ENCODE measurements around the gene WBP1.

WBP1 gene

DNA sequence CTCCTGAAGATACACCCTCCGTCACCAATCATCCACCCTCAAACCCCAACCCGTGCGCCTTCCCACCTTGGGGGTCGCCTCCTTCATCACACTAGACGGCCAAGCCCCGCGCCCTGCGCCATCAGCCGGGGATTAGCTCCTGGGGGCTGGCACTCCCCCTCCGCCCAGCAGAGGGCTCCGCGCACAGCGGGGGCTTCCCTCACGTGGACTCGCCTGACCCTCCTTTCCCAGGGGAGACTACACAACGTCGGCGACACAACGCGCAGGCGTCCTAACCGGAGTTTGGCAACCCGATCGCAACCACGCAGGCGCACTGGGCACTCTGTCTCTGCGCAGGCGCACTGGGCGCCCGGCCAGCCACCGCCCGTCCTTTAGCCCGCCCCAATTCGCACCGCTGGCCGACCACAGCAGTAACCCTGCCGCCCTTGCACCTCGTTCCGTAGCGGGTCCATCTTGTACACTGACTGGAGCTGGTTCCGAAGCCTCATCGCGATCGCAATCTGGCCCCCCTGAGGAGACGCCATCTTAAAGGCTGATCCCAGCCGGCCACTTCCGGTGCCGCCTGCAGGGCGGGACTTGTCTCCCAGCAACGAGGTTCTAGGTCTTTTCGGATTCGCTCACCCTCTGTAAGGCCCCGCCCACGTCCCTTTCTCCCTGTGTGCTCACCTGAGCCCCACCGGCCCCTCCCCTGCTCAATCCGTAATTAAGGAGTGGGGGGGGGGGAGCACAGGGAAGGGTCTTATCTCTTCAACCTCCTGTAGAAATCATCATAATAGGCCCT is 49.1 kb downstream of the WBP1 start, which contains the start of gene PCGF1:
TSS of gene PCGF1 (minus strand) at position 551 of the 781 bp plus-strand sequence. CDS start at position 524, 27 bp downstream.
- peaks cover 43% of the 10 kb centered on the region for H3K27me3 Mint-ChIP-seq (ENCODE audit: low read depth)
- peak within 1 kb of the TSS; percentile 100 for H3K27ac Mint-ChIP-seq
- no peaks in the 10 kb centered on the region for H3K9me3 Mint-ChIP-seq
- H3K4me1 Mint-ChIP-seq (ENCODE audit: low read depth) = peaks cover 50% of the 10 kb centered on the region
- peaks cover 27% of the 10 kb centered on the region for H3K36me3 Mint-ChIP-seq (ENCODE audit: low read depth)
- peak within 1 kb of the TSS; percentile 99 for H3K4me3 Mint-ChIP-seq

DNA sequence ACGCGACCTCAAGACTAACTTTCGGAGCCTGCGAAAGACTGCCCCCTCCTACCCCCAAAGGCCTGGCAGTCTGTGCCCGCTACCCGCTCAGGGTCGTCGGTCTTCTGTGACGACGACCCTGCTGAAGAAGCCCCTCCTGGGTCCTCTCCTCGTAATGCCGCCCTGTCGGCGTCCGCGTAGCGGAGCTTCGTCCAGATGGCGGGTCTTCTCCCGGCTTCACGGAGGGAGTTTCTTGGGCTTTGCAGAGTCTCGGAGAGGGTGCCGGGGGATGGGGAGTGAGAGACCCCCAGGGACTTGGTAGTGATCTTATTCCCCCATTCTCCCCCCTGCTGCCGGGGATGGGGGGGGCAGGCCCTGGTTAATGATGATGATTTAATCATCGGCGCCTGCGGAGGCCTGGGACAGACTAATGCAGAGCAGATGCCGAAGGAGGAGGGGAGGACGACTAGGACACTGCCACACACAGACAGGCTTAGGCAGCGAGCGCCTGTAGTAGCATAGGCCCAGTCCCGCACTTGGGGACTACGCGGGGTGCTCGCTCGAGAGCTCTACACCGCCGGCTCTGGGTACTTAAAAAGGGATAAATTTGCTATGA is 49.8 kb downstream of the WBP1 start:
- Mint-ChIP-seq H3K27me3 (ENCODE audit: low read depth) (peaks cover 43% of the 10 kb centered on the region), H3K27ac (peak overlapping the region; percentile 100), H3K36me3 (ENCODE audit: low read depth) (peaks cover 27% of the 10 kb centered on the region), H3K4me3 (peak overlapping the region; percentile 99), H3K4me1 (ENCODE audit: low read depth) (peaks cover 46% of the 10 kb centered on the region), H3K9me3 (no peaks in the 10 kb centered on the region)

GRCh38 chr2:74510272-74510671 is 52.0 kb downstream of the WBP1 start:
- Mint-ChIP-seq H3K4me3 (no peak overlapping the region), H3K27me3 (ENCODE audit: low read depth) (peaks cover 48% of the 10 kb centered on the region), H3K9me3 (no peaks in the 10 kb centered on the region), H3K36me3 (ENCODE audit: low read depth) (peaks cover 17% of the 10 kb centered on the region), H3K4me1 (ENCODE audit: low read depth) (peaks cover 39% of the 10 kb centered on the region), H3K27ac (no peak overlapping the region)

Data from T-helper 1 cell treated with Interleukin-12 subunit alpha and Interleukin-12 subunit beta and Interleukin-4 antibody, amounts not matched to agents 30 μg/mL and 1 μg/mL, for 36 hours (primary cell).